Measurements from ENCODE around the gene KMT2D. TPM values are rescaled to one million over a fixed set of nuclear protein-coding genes. Genes with fewer than 3 reads are reported as not detected.
A peak's percentile ranks its signal among the peaks of the same experiment; 100 is the strongest.

Gene KMT2D
- total and polyA plus RNA-seq, 10 of the 15 experiments (the other 5 are each of a cell fraction or from before 2014, with no cell fraction given): 0.51 to 71.5 (median 10.4) TPM

- TF ChIP-seq TBL1XR1 (IDR thresholded peaks at IDR 0.05; ENCODE audit: low read depth, low read length): no peak
- TF ChIP-seq YY1 (IDR thresholded peaks at IDR 0.05; ENCODE audit: low read depth, low read length): 0 out of 2 replicates have a peak, but pooled peaks have one; percentile 17
- TF ChIP-seq BRCA1 (IDR thresholded peaks at IDR 0.05; ENCODE audit: low read depth, low read length): no peak
- TF ChIP-seq GABPA (IDR thresholded peaks at IDR 0.05; ENCODE audit: low read depth): peak; percentile 56; the same call in 1 of the 2 replicates
- TF ChIP-seq SRF (IDR thresholded peaks at IDR 0.05; ENCODE audit: low read depth in 2 of 2, low read length in 2 of 2): no peak
- no peak for TF ChIP-seq NFYB (IDR thresholded peaks at IDR 0.05; ENCODE audit: insufficient read depth, low read depth, low read length)
- no peak for TF ChIP-seq WRNIP1 (IDR thresholded peaks at IDR 0.05; ENCODE audit: borderline replicate concordance, low read depth, low read length)
- no peak for TF ChIP-seq MYB (IDR thresholded peaks at IDR 0.05; ENCODE audit: borderline replicate concordance, low read depth, low read length)
- TF ChIP-seq SPI1 (IDR thresholded peaks at IDR 0.05; ENCODE audit: borderline replicate concordance, insufficient read depth, low read depth, low read length): peak; percentile 37; the same call in 1 of the 2 replicates
- TF ChIP-seq ZNF592 (IDR thresholded peaks at IDR 0.05): no peak
- TF ChIP-seq IRF4 (IDR thresholded peaks at IDR 0.05; ENCODE audit: low read depth, low read length): no peak
- peak; percentile 58 for TF ChIP-seq ZBTB40 (IDR thresholded peaks at IDR 0.05; ENCODE audit: borderline replicate concordance)
- no peak for TF ChIP-seq POLR2AphosphoS2 (IDR thresholded peaks at IDR 0.05; ENCODE audit: low read depth, low read length)
- TF ChIP-seq ZBTB11 (CRISPR knock-in tag; IDR thresholded peaks at IDR 0.05): 0 out of 2 replicates have a peak, but pooled peaks have one; percentile 35
- TF ChIP-seq MTA2 (IDR thresholded peaks at IDR 0.05; ENCODE audit: low read depth): no peak
- TF ChIP-seq HCFC1 (IDR thresholded peaks at IDR 0.05; ENCODE audit: low read length): peak; percentile 89
Measured at GRCh38 chr12:49055978-49056754, 4.4 kb downstream of the KMT2D start (continued).

Data from GM12878 (cell line).